ENCODE results near the gene PHOSPHO2.

GRCh38 chr2:169715379-169716237 lies 21.3 kb downstream of the PHOSPHO2 start:
- TF ChIP-seq CTCF (tag by site-specific recombination; IDR thresholded peaks at IDR 0.05), result no peak
- no peak for TF ChIP-seq YY1 (tag by site-specific recombination; IDR thresholded peaks at IDR 0.05)
- no peak for TF ChIP-seq ZFHX2 (tag by site-specific recombination; conservative IDR thresholded peaks at IDR 0.05)
- no peak for TF ChIP-seq ZNF239 (tag by site-specific recombination; IDR thresholded peaks at IDR 0.05)
- TF ChIP-seq ZNF510 (tag by site-specific recombination; IDR thresholded peaks at IDR 0.05; ENCODE audit: insufficient replicate concordance), result no peak
- TF ChIP-seq ZBTB8A (tag by site-specific recombination; IDR thresholded peaks at IDR 0.05), result no peak
- TF ChIP-seq ZNF302 (tag by site-specific recombination; IDR thresholded peaks at IDR 0.05; ENCODE audit: low read depth), result no peak

All from HEK293 (cell line).